KMS-11 (cell line): ENCODE results near the gene PDE1A.

Experiments used
- H2AFZ ChIP-seq: fragments of 200-600 bp; sonication (generic); 2 replicates; pipeline ENCODE4 v1.6.1; 2016; ENCODE audit warnings: antibody characterized with exemption, mixed run types, low read depth
- H3K27ac ChIP-seq: fragments of 200-600 bp; sonication (generic); 2 replicates; pipeline ENCODE4 v1.6.1; 2016; ENCODE audit warnings: mild to moderate bottlenecking, mixed run types
- H3K27me3 ChIP-seq: fragments of 200-600 bp; sonication (generic); 2 replicates; pipeline ENCODE4 v1.6.1; 2017; ENCODE audit warnings: mild to moderate bottlenecking, low read depth, mixed run types, moderate library complexity; ENCODE audit not compliant: insufficient read depth
- H3K36me3 ChIP-seq: fragments of 200-600 bp; sonication (generic); 2 replicates; pipeline ENCODE4 v1.6.1; 2017; ENCODE audit warnings: mild to moderate bottlenecking, mixed run types; ENCODE audit not compliant: insufficient read depth
- H3K4me1 ChIP-seq: fragments of 200-600 bp; sonication (generic); 2 replicates; pipeline ENCODE4 v1.6.1; 2016; ENCODE audit warnings: mild to moderate bottlenecking, low read depth, mixed run types; ENCODE audit not compliant: poor library complexity, severe bottlenecking
- H3K4me2 ChIP-seq: fragments of 200-600 bp; sonication (generic); 2 replicates; pipeline ENCODE4 v1.7.0; 2016; ENCODE audit warnings: mild to moderate bottlenecking, mixed run types
- H3K4me3 ChIP-seq: fragments of 200-600 bp; sonication (generic); IDR thresholded peaks from 2 replicates; pipeline ENCODE4 v1.6.1; 2017; ENCODE audit warnings: low read depth, low read length, mixed read lengths; ENCODE audit not compliant: insufficient read depth
- H3K79me2 ChIP-seq: fragments of 200-600 bp; sonication (generic); 2 replicates; pipeline ENCODE4 v1.6.1; 2016; ENCODE audit warnings: low read depth, mixed run types; ENCODE audit not compliant: insufficient read depth
- H3K9ac ChIP-seq: fragments of 200-600 bp; sonication (generic); 2 replicates; pipeline ENCODE4 v1.6.1; 2016; ENCODE audit warnings: mild to moderate bottlenecking, mixed run types
- H4K20me1 ChIP-seq: fragments of 200-600 bp; sonication (generic); 2 replicates; pipeline ENCODE4 v1.6.1; 2016; ENCODE audit warnings: mild to moderate bottlenecking, mixed run types; ENCODE audit not compliant: insufficient read depth
- TF ChIP-seq, protein P1 (sequence below): fragments of 200-600 bp; sonication (generic); conservative IDR thresholded peaks from 2 replicates; pipeline ENCODE4 v1.6.1; 2017; ENCODE audit warnings: low read depth, mild to moderate bottlenecking, antibody characterized with exemption, low read length, moderate library complexity, mixed read lengths

PDE1A gene

DNA sequence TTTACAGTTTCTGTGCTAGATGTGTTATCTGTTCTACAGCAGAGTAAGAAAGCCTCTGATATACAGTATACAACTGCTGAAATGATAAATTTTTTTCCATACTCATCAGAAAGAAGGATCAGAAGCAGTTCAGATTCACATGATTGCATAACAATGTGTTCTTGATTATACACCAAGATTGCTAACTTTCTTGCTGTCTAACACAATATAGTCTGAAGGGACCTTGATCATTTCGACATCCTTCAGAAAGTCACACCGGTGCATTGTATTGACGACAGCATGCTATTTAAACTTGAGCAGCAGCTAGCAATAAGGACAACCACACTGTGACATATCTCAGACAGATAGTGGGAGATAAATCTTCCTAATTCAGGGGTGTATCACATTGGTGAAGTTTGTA is 127.2 kb downstream of the PDE1A start:
- no peaks in the 10 kb centered on the region for H3K27me3 ChIP-seq
- H3K9ac ChIP-seq = no peak overlapping the region
- H3K4me2 ChIP-seq = no peak overlapping the region
- H3K4me3 ChIP-seq = no peak overlapping the region
- TF ChIP-seq, protein P1, sequence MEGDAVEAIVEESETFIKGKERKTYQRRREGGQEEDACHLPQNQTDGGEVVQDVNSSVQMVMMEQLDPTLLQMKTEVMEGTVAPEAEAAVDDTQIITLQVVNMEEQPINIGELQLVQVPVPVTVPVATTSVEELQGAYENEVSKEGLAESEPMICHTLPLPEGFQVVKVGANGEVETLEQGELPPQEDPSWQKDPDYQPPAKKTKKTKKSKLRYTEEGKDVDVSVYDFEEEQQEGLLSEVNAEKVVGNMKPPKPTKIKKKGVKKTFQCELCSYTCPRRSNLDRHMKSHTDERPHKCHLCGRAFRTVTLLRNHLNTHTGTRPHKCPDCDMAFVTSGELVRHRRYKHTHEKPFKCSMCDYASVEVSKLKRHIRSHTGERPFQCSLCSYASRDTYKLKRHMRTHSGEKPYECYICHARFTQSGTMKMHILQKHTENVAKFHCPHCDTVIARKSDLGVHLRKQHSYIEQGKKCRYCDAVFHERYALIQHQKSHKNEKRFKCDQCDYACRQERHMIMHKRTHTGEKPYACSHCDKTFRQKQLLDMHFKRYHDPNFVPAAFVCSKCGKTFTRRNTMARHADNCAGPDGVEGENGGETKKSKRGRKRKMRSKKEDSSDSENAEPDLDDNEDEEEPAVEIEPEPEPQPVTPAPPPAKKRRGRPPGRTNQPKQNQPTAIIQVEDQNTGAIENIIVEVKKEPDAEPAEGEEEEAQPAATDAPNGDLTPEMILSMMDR = no peak
- H2AFZ ChIP-seq = no peak overlapping the region
- H3K4me1 ChIP-seq = no peaks in the 10 kb centered on the region
- H3K79me2 ChIP-seq = no peaks in the 10 kb centered on the region
- no peaks in the 10 kb centered on the region for H4K20me1 ChIP-seq
- no peak overlapping the region for H3K27ac ChIP-seq
- H3K36me3 ChIP-seq = no peaks in the 10 kb centered on the region

DNA sequence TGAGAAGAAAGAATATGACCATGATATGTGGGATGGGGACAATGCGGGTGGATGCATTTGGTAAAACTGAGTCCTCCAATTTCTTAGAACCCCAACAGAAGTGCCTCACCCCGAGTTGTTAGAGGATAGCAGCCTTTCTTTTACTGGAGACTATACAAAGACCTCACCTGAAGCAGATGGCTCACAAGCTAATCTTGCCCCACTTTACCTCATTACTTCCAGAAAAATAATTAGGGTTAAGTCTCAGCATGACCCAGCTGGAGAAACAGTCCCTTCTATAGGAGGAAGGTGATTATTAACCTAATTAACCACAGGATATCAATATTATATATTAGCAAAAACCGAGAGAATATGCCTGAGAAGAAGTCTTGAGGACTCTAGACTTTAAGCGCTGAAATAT is 128.4 kb downstream of the PDE1A start:
- Histone ChIP-seq H3K79me2 (no peaks in the 10 kb centered on the region), H3K36me3 (no peaks in the 10 kb centered on the region), H3K27me3 (no peaks in the 10 kb centered on the region), H3K4me3 (no peak overlapping the region), H3K27ac (no peak overlapping the region), H4K20me1 (no peaks in the 10 kb centered on the region), H3K9ac (no peak overlapping the region), H2AFZ (no peak overlapping the region), H3K4me2 (no peak overlapping the region), H3K4me1 (no peaks in the 10 kb centered on the region)
- TF ChIP-seq, protein P1 = no peak

GRCh38 chr2:182291296-182291695 is 135.5 kb downstream of the PDE1A start:
- Histone ChIP-seq H3K4me1 (no peaks in the 10 kb centered on the region), H3K27me3 (no peaks in the 10 kb centered on the region), H3K9ac (no peak overlapping the region), H4K20me1 (no peaks in the 10 kb centered on the region), H3K36me3 (no peaks in the 10 kb centered on the region), H3K4me2 (no peak overlapping the region), H3K4me3 (no peak overlapping the region), H2AFZ (no peak overlapping the region), H3K79me2 (no peaks in the 10 kb centered on the region), H3K27ac (no peak overlapping the region)
- TF ChIP-seq, protein P1 = no peak

DNA sequence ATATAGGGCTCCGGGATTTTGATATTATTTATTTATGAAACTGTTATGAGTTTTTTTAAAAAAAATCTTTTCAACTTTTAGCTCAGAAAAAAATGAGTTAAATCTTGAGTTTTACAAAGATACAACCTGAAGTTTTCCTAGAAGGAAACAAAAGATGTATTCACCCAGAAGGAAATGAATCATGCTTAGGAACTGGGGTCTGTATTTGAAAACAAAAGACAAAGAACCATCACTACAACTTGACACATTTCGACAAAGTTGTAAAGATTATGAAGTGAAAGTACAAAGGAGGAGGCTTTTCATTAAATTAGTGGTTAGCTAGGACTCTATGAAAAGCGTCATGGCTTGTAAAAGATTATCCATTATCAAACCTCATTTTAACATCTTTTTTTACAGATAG is 143.3 kb downstream of the PDE1A start:
- Histone ChIP-seq H3K27me3 (no peaks in the 10 kb centered on the region), H3K4me3 (no peak overlapping the region), H3K36me3 (no peaks in the 10 kb centered on the region), H3K9ac (no peak overlapping the region), H2AFZ (no peak overlapping the region), H3K27ac (no peak overlapping the region), H3K4me1 (no peaks in the 10 kb centered on the region), H4K20me1 (no peaks in the 10 kb centered on the region), H3K79me2 (no peaks in the 10 kb centered on the region), H3K4me2 (no peak overlapping the region)
- TF ChIP-seq, protein P1 = no peak
